ENCODE data around the gene DOCK2.
A peak's percentile ranks its signal among the peaks of the same experiment; 100 is the strongest.
"Not testable (repeated sequence)": the region's sequence is repeated elsewhere in the genome, so short reads cannot be mapped to it uniquely, and the experiment has no call there.

Gene DOCK2

DNA sequence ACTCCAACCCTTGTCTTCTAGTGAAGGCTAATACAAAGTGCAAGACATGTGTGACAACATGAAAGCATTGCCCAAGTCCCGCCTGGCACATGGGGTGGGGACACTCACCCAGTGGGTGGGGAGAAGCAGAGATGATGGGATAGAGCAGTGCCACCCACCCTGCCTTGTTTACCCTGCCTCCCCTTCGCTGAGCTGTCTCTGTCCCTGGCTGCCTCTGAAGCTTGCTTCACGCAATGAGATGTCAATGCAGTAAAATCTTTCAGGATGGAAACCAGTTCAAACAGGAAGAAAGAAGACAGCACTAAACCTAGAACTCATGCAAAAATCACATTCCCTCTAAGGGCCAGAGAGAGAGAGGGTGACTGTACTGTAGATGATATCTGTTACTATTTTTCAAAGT, 195.2 kb downstream of the DOCK2 start:
- ATAC-seq: no peak

GRCh38 chr5:169832845-169833244, 195.8 kb downstream of the DOCK2 start:
- ATAC-seq: no peak

DNA sequence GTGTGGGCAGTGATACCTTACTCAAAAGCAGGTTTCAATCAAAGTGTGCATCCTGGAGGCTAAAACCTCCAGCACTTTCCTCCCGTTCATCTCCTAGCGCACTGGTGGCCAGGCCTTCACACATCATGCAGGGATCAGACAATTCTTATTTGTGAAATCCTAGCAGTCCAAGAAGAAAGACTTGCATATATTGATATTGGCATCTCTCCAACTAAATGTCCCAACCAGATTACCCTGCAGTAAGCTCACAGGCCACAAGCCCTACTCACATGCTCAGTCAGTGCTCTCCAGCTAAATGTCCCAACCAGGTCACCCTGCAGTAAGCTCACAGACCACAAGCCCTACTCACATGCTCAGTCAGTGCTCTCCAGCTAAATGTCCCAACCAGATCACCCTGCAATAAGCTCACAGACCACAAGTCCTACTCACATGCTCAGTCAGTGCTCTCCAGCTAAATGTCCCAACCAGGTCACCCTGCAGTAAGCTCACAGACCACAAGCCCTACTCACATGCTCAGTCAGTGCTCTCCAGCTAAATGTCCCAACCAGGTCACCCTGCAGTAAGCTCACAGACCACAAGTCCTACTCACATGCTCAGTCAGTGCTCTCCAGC, 196.7 kb downstream of the DOCK2 start:
- not testable (repeated sequence) for ATAC-seq

DNA sequence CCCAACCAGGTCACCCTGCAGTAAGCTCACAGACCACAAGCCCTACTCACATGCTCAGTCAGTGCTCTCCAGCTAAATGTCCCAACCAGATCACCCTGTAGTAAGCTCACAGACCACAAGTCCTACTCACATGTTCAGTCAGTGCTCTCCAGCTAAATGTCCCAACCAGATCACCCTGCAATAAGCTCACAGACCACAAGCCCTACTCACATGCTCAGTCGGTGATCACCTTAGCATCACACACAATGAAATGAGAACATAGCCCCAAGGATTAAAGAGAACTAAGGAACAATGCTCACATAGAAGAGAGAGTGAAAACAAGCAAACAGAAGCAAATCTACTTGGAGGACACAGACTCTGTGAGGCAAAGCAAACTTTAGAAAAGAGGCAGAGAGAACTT, 197.5 kb downstream of the DOCK2 start:
- ATAC-seq: not testable (repeated sequence)

DNA sequence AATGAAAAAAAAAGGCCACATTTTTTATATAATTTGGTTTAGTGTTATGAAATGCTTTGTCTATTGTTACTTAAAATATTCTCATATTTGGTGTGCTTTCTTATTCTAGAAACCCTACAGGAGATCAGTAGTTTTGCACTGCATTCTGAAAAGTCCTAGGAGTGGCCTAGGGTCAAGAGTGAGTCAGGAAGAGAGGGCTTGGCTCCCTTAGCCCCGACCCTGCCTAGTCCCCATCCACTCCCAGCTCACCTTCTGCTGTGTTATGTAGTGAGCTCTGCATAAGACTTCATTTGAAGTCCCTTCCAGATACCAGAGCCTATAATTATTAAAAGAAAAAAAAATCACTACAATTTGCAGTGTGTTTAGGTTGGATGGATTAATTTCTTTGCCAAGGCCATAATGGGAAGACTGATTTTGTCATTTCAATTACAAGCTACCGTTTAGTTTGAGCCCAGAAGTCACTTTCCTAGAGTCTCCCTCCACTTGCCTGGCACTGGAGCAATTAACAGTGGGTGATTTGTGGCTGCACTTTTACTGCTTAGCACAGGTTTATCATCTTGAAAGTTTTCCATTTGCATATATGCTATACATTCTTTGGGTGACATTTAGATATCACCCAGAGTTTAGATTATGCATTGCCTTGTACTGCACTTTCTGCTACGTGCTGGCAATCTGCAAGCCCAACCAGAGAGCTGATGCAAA, 199.9 kb downstream of the DOCK2 start:
- no peak for ATAC-seq

DNA sequence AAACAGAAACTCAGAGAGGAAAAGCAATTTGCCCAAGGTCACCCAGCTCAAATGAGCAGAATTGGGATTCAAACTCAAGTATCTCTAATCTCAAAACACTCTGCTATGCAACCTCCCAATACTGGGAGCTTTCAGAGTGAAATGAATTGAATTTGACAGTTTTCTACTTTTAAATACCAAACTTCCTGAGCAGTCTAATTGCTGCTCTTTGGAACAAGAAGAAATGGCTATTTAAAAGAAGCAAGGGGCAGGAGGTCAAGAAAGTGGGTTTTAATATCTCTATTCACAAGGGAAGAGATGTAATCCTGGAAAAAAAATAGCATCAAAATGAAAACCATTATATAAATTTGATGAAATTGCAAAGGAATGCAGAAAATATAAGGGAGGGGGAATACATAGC, 200.6 kb downstream of the DOCK2 start:
- ATAC-seq: no peak

- ATAC-seq: peak in 1 of 2 donors; percentile 30
Measured at GRCh38 chr5:169838688-169839087, 201.6 kb downstream of the DOCK2 start.

DNA sequence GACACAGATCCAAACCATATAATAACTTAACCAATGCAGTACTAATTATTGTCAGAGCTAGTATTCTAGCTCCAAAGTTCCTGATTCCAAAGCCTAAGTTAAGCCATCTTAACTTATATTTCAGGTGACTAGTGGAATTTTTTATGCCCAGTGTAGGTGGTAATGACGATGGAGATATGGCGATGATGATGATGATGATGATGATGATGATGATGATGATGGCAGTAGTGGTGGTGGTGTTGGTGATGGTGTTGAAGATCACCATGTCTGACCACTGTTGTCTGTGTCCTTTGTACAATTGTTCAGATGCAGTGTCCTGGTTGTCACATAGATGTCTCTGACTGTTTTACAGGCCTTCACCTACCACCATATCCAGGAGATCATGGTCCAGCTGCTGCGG, 203.3 kb downstream of the DOCK2 start:
- ATAC-seq: no peak

GRCh38 chr5:169842699-169843098, 205.6 kb downstream of the DOCK2 start:
- ATAC-seq: no peak

GRCh38 chr5:169847519-169847918, 210.4 kb downstream of the DOCK2 start:
- no peak for ATAC-seq

GRCh38 chr5:169848271-169848670, 211.2 kb downstream of the DOCK2 start:
- ATAC-seq: no peak

- ATAC-seq: no peak
Measured at GRCh38 chr5:169848792-169849191, 211.7 kb downstream of the DOCK2 start.

- ATAC-seq: no peak
Measured at GRCh38 chr5:169850409-169850808, 213.3 kb downstream of the DOCK2 start.

- ATAC-seq: peak in 1 of 2 donors; percentile 36
Measured at GRCh38 chr5:169851321-169851850, 214.3 kb downstream of the DOCK2 start.

DNA sequence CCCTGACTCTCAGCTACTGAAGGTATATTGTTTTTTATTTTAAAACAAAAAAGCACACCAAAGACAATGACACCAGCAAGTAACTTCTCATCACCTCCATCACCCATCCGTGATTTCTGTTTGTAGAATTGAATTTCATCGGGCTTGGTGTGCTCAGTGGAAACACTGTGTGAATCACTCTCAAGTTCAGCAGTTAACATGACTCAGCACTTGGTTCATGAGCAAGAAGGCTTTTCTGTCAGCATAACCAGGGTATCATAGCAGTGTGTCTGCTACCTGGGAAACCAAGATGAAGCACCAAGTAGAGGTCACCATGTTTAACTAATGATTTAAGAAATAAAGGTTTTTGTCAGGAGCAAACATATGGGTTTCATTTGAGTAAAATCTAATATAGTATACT, 219.5 kb downstream of the DOCK2 start:
- ATAC-seq: peak; percentile 96 to 98

GRCh38 chr5:169860585-169860984, 223.5 kb downstream of the DOCK2 start:
- no peak for ATAC-seq

GRCh38 chr5:169861433-169861832, 224.4 kb downstream of the DOCK2 start:
- ATAC-seq: no peak

DNA sequence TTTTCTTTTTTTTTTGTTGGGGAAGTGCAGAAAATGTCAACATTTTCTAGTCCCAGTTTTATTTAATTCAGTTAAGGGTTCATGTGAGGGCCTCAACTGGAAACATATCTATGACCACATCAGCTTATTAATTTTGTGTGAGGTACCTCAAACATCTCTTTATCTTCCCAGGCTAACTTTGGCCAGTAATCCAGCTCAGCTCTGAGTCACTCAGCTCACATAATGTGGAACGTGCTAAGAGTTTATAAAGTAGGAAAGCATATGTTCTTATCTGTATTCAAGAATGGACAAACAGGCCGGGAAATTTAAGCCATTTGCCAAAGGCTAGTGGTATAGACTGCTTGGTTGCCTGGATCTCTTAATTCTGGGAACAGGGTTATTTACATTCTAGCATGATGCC, 224.9 kb downstream of the DOCK2 start:
- ATAC-seq: no peak

DNA sequence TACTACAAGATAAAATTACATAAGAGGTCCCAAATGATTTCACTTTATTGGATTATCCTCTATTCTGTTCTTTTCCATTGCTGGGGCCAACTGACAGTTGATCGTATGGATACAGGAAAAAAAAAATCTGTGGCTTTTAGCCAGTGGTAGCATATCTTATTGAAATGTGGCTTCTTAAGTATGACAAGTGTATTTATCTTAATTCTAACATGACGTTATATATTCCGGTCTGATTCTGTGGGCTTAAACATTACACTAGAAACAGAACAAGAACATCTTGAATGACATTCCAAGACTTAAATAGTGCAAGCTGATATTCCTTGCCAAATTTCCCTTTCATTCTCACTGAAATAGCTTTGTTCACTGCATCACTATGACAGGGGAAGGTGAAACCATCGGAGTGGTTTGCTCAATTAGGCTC, 225.3 kb downstream of the DOCK2 start:
- ATAC-seq: no peak

DNA sequence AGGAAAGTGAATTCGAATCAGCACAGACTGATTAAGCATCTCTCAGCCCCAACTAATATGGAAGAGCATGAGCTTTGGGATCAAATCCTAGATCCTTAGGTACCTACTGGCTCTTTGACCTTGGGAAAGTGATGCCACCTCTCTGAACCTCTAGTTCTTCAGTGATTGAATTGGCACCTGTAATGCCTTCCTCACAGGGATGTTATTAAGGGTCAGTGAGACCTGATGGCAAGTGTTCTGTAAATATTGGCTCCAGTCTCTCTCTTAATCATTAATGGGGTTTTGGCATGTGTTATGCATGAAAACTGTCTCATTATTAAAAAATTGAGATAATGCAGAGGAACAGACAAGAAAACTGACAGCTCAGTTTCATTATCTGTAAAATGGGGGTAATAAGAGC, 227.4 kb downstream of the DOCK2 start:
- ATAC-seq: no peak

GRCh38 chr5:169867347-169867746, 230.3 kb downstream of the DOCK2 start:
- ATAC-seq: no peak

DNA sequence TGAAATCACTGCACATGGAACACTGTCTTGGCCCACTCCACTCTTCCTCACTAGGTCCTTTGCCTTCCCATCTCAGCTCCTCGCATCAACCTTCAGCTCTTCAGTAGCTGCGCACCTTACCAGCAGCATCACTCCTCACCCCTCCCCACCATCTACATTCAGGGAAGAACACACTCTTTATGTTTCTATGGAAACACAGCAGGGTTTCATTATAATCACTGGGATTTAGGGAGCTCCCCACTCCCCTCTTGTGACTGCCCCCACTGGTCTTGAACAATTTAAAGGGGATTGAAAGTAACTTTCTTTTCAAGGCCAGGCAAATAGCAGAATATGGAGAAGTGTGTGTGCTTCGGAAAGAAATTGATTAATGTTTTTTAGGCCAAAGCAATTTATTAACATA, 232.0 kb downstream of the DOCK2 start:
- no peak for ATAC-seq

- ATAC-seq: no peak
Measured at GRCh38 chr5:169870211-169870610, 233.1 kb downstream of the DOCK2 start.

DNA sequence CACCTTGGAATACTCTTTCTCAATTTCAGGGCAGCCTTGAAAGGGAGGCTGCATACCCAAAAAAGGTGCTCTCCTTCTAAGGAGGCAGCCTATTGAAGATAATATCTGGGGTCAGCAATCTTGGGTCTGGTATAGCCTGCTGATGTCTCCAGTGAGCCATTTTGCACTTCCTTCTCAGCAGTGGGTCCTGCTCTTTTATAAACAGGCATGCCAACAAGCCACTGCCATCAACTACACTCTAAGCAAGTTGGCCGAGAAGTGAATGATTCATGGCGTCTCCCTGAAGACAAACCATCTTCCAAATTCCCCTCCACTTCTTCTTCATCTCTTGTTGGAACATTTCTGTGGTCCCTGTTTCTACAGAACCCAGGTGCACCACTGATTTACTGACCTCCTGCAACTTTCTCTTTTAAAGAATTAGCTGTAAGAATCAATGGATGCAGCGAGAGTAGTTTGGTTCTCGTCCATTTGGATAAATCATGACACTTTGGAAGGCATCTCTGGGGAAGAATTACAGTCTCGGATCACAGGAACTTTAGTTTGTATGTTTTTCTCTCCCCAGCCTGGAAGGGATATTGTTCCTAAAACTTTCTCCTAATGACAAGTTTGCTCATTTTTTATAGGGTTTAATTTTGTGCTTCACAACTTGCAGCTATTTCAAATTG, 234.9 kb downstream of the DOCK2 start:
- ATAC-seq: no peak

All from activated CD4-positive, CD25-positive, alpha-beta regulatory T cell treated with anti-CD3 and anti-CD28 coated beads, Interleukin-2, amount 50 U/mL, for 24 hours (primary cell).